ENCODE data around the gene TRIM33.

- no peak for TF ChIP-seq CTCF (IDR thresholded peaks at IDR 0.05; ENCODE audit: poor library complexity)
- TF ChIP-seq EZH2 (IDR thresholded peaks at IDR 0.05; ENCODE audit: borderline replicate concordance): no peak
- no peak for TF ChIP-seq EZH2phosphoT487 (IDR thresholded peaks at IDR 0.05; ENCODE audit: low read depth, severe bottlenecking, unreplicated experiment)
Observed at GRCh38 chr1:114466334-114467014, 44.5 kb downstream of the TRIM33 start.
